GM18526 (cell line): Measurements from ENCODE around the gene FOXC2.

ENCODE experiments used
- POLR2A ChIP-seq: IDR thresholded peaks from 3 replicates; pipeline ENCODE4 v1.6.1; 2011; ENCODE audit not compliant: insufficient read length; ENCODE audit errors: extremely low read depth

Gene FOXC2

GRCh38 chr16:86542756-86543750 is 23.6 kb upstream of the FOXC2 start:
- no peak for TF ChIP-seq POLR2A

GRCh38 chr16:86545481-86545880 is 21.1 kb upstream of the FOXC2 start:
- TF ChIP-seq POLR2A, result no peak

DNA sequence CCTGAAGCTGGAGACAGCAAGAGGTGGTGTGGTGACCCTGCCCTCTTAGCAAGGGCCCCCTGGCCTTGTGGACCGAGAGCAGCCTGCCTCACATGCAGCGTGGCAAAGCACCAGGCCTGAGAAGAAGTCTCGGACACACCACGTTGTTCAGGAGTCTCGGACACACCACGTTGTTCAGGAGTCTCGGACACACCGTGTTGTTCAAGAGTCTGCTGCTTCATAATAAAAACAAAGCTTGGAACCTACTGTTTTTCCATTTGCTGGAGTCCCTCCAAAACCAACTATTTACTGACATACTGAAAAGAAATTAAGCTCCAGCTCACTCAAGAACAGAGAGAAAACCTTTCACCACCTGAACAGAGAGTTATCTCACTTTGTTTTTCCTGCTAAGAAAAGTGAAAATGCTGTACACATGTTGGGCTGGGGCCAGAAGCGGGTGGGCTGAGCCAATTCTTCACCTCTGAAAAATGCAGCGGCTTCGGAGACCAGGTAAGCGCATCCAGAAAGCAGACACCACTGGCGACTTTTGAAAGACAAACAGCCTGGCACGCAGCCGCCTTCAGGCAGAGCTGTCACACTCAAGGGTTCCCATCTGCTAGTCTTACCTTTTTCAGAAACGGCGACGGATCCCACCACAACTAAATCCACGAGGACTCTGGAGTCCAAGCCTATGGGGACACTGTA is 20.5 kb upstream of the FOXC2 start:
- TF ChIP-seq POLR2A, result no peak

DNA sequence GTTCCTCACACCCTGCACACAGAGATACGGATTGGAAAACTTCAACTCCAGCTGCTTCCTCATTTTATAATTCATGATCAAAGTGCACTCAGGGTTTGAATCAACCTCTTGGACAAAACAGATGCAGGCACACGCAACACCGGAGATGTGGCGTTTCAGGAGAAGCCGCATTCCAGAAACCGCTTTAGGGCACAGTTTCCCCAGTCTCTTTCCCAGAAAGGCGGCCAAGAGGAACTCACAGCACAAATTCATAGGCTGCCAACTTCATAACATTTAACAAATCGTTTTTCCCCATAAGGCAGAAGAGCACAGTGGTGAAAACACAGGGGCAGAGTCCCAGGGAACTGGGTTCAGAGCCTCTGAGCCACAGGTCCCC is 20.0 kb upstream of the FOXC2 start:
- TF ChIP-seq POLR2A, result no peak

- no peak for TF ChIP-seq POLR2A
These were observed 19.3 kb upstream of the FOXC2 start for GRCh38 chr16:86547286-86547685.

- TF ChIP-seq POLR2A, result no peak
These were observed 17.3 kb upstream of the FOXC2 start for GRCh38 chr16:86549076-86549892.

DNA sequence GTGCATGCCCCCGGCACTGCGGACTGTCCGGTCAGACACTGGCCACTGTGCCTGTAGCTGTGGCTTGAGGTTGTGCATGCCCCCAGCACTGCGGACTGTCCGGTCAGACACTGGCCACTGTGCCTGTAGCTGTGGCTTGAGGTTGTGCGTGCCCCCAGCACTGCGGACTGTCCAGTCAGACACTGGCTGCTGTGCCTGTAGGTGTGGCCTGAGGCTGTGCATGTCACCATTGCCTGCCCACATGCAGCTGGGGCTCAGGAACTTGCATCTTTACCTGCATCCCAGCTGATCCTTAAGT is 16.8 kb upstream of the FOXC2 start:
- TF ChIP-seq POLR2A, result no peak

GRCh38 chr16:86550281-86550680 is 16.3 kb upstream of the FOXC2 start:
- no peak for TF ChIP-seq POLR2A

DNA sequence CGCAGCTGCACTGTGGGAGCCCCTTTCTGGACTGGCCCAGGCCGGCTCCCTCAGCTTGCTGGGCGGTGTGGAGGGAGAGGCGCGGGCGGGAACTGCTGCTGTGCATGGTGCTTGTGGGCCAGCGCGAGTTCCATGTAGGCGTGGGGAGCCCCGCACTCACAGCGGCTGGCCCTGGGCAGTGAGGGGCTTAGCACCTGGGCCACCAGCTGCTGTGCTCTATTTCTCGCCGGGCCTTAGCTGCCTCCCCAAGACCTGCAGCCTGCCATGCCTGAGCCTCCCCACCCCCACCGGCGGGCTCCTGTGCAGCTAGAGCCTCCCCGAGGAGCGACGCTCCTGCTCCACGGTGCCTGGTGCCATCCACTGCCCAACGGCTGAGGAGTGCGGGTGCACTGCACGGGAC is 13.3 kb upstream of the FOXC2 start:
- no peak for TF ChIP-seq POLR2A

- no peak for TF ChIP-seq POLR2A
These were observed 12.1 kb upstream of the FOXC2 start for GRCh38 chr16:86554599-86554916.

- peak; percentile 92 for TF ChIP-seq POLR2A
These were observed 11.5 kb upstream of the FOXC2 start, which contains the start of gene MTHFSD for GRCh38 chr16:86554917-86555703. TSS of gene MTHFSD (minus strand) at chr16:86555235. CDS start at chr16:86555184, 51 bp downstream.

DNA sequence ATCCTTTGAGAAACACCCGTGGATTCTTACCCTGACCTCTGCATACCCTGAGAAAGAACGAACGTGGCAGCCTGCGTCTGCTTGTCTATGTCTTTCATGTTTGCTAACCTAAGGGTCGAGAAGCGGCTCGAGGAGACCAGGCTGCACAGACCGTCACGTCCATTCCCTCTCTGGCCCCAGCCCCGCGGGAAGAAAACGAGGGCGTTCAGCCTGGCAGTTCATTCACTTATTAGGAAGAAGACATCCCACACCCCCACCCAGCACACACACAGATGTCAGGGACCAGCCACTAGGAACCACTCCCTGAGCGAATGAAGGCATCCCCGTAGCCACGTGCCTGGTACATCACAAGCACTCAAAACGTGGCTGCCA is 10.9 kb upstream of the FOXC2 start:
- no peak for TF ChIP-seq POLR2A

- no peak for TF ChIP-seq POLR2A
These were observed 10.1 kb upstream of the FOXC2 start for GRCh38 chr16:86556576-86556975.

DNA sequence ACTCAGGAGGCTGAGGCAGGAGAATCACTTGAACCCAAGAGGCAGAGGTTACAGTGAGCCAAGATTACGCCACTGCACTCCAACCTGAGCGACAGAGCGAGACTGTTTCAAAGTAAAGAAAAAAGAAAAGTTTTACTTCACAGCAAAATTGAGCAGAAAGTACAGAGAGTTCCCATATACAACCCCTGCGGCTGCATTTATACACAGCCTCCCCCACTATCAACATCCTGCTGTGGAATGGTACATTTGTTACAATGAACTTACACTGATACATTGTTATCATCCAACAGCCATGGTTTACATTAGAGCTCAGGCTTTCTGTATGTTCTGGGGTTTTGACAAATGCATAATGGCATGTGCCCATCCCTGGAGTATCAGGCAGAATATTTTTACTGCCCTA is 9.0 kb upstream of the FOXC2 start:
- TF ChIP-seq POLR2A, result no peak
